ENCODE measurements around the gene ARHGAP32. TPM values are rescaled to one million over a fixed set of nuclear protein-coding genes. Genes with fewer than 3 reads are reported as not detected.

The ARHGAP32 gene
- total and polyA plus RNA-seq, 2 experiments from 2014 or later: 4.0 to 13.0 TPM

DNA sequence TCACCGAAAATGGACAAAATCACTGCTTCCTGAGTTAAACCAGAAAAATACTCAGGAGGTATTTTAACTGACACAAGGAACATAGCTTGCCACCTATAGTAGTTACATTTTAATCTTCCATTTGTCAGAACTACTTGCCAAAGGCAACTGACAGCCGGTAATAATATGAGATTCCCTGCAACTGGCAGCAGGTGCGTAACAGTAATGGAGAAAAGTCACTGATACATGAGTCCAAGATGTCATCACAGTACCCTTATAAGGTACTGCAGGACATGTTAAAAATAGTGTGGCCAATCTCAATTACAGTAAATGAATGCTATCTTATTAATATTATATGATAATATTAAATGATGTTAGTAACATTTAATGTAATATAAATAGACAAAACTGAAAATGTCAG lies 21.1 kb upstream of the ARHGAP32 start:
- Histone ChIP-seq H3K4me3 (no peak overlapping the region), H3K27ac (no peak overlapping the region), H3K9me3 (ENCODE audit: low read depth) (no peaks in the 10 kb centered on the region), H3K27me3 (no peaks in the 10 kb centered on the region), H3K4me1 (ENCODE audit: low read depth) (no peaks in the 10 kb centered on the region), H3K36me3 (no peaks in the 10 kb centered on the region)
- DNase-seq (ENCODE audit: low read depth in 1 of 2, low spot score in 1 of 2): no peak
- TF ChIP-seq, protein P1, sequence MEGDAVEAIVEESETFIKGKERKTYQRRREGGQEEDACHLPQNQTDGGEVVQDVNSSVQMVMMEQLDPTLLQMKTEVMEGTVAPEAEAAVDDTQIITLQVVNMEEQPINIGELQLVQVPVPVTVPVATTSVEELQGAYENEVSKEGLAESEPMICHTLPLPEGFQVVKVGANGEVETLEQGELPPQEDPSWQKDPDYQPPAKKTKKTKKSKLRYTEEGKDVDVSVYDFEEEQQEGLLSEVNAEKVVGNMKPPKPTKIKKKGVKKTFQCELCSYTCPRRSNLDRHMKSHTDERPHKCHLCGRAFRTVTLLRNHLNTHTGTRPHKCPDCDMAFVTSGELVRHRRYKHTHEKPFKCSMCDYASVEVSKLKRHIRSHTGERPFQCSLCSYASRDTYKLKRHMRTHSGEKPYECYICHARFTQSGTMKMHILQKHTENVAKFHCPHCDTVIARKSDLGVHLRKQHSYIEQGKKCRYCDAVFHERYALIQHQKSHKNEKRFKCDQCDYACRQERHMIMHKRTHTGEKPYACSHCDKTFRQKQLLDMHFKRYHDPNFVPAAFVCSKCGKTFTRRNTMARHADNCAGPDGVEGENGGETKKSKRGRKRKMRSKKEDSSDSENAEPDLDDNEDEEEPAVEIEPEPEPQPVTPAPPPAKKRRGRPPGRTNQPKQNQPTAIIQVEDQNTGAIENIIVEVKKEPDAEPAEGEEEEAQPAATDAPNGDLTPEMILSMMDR (IDR thresholded peaks at IDR 0.05; ENCODE audit: low read depth, low read length): no peak

DNA sequence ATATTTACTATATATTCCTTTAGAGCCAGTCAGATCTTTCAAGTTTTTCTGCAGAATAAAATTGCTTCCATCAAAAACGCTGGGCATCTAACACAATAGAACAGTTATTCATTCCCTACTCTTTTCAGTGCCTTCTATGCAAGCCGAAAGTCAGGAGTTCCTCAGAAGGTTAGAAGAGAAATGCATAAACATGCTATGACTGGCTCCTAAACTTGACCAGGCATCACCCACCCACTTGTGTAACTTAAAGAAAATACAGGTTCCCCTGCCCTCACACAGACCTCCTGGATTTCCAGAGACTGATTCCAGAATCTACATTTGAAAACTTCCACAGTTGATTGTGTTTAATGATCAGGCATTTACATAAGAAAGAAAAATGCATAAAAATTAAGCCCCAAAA lies 19.3 kb upstream of the ARHGAP32 start:
- no peak for DNase-seq (ENCODE audit: low read depth in 1 of 2, low spot score in 1 of 2)
- H3K27ac ChIP-seq: no peak overlapping the region
- no peaks in the 10 kb centered on the region for H3K4me1 ChIP-seq (ENCODE audit: low read depth)
- H3K36me3 ChIP-seq: no peaks in the 10 kb centered on the region
- TF ChIP-seq, protein P1 (IDR thresholded peaks at IDR 0.05; ENCODE audit: low read depth, low read length): no peak
- no peaks in the 10 kb centered on the region for H3K27me3 ChIP-seq
- H3K9me3 ChIP-seq (ENCODE audit: low read depth): no peaks in the 10 kb centered on the region
- no peak overlapping the region for H3K4me3 ChIP-seq

DNA sequence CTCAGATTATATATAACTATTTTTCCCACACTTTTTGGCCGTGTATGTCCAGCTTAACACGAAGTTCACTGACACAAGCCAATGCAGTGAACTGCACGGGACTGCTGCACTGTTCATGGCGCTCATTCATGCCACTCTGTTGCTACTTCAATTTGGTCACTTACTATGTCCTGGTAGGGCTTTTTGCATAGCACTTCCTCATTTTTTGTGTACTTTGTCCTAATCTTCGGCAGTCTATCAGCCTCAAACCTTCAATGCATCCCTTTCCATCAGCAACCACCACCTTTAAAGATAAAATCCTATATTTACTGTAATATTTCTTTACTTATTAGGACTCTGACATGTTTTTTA lies 18.7 kb upstream of the ARHGAP32 start:
- DNase-seq (ENCODE audit: low read depth in 1 of 2, low spot score in 1 of 2): no peak
- Histone ChIP-seq H3K36me3 (no peaks in the 10 kb centered on the region), H3K4me3 (no peak overlapping the region), H3K9me3 (ENCODE audit: low read depth) (no peaks in the 10 kb centered on the region), H3K27me3 (no peaks in the 10 kb centered on the region), H3K27ac (no peak overlapping the region), H3K4me1 (ENCODE audit: low read depth) (no peaks in the 10 kb centered on the region)
- TF ChIP-seq, protein P1 (IDR thresholded peaks at IDR 0.05; ENCODE audit: low read depth, low read length): no peak

GRCh38 chr11:129209891-129210830 lies 18.0 kb upstream of the ARHGAP32 start:
- no peaks in the 10 kb centered on the region for H3K27me3 ChIP-seq
- H3K27ac ChIP-seq: no peak overlapping the region
- H3K4me3 ChIP-seq: no peak overlapping the region
- H3K9me3 ChIP-seq (ENCODE audit: low read depth): no peaks in the 10 kb centered on the region
- no peaks in the 10 kb centered on the region for H3K36me3 ChIP-seq
- DNase-seq (ENCODE audit: low read depth in 1 of 2, low spot score in 1 of 2): peak in 1 of 2 donors; percentile 20
- TF ChIP-seq, protein P1 (IDR thresholded peaks at IDR 0.05; ENCODE audit: low read depth, low read length): no peak
- no peaks in the 10 kb centered on the region for H3K4me1 ChIP-seq (ENCODE audit: low read depth)

DNA sequence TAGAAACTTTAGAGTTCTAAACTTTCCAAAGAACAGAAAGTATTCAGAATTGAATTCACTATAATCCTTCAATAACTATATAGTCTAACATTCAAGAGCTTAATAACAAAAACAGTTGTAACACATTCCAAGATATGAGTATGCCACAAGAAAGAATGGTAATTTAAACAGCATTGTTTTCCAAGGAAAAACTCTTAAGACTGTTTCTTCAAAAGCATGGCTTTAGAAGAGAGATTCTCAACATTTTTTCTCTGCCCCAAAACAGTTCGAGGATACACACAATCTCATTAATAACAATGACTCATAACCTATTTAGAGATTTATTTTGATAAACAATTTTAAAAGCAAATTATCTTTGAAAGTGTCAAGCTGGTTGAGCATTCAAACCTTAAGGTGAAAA lies 16.7 kb upstream of the ARHGAP32 start:
- Histone ChIP-seq H3K9me3 (ENCODE audit: low read depth) (no peaks in the 10 kb centered on the region), H3K36me3 (no peaks in the 10 kb centered on the region), H3K4me3 (no peak overlapping the region), H3K4me1 (ENCODE audit: low read depth) (peaks cover 10% of the 10 kb centered on the region), H3K27me3 (no peaks in the 10 kb centered on the region), H3K27ac (no peak overlapping the region)
- DNase-seq (ENCODE audit: low read depth in 1 of 2, low spot score in 1 of 2): peak in 1 of 2 donors; percentile 21
- TF ChIP-seq, protein P1 (IDR thresholded peaks at IDR 0.05; ENCODE audit: low read depth, low read length): no peak

Data from cardiac muscle cell (in vitro differentiated cells and primary cell).